HL-60/S4 (cell line): ENCODE data around the gene RNF223.
"Not testable (repeated sequence)": the region's sequence is repeated elsewhere in the genome, so short reads cannot be mapped to it uniquely, and the experiment has no call there.

Source experiments
- in situ Hi-C: fragments of 300-500 bp; cut with MboI; formaldehyde crosslinking; loops from 2 replicates; pipeline ENCODE4 v1.14.3; 2022; ENCODE audit warnings: low sequenced_read_pairs

Gene RNF223

DNA sequence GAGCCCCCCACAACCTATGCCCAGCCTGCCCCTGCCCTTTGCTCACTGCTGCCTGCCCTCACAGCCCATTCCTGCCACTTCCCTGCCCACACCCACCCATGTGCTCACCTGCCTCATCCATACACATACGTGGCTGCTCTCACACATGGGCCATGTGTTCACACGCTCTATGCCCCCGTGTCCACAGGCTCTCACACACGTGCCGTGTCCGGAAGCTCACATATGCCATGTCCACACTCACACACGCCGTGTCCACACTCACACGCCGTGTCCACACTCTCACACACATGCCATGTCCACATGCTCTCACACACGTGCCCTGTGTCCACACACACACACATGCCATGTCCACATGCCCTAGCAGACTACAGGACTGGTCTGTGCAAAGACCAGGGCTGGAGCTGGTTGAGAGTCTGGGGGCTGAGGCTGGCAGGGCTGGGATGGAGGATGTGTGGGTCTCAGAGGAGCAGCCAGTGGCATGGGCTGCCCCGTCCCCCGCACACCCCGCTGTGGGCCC, 583 bp upstream of the RNF223 start:
- in situ Hi-C loops: no loop called here

DNA sequence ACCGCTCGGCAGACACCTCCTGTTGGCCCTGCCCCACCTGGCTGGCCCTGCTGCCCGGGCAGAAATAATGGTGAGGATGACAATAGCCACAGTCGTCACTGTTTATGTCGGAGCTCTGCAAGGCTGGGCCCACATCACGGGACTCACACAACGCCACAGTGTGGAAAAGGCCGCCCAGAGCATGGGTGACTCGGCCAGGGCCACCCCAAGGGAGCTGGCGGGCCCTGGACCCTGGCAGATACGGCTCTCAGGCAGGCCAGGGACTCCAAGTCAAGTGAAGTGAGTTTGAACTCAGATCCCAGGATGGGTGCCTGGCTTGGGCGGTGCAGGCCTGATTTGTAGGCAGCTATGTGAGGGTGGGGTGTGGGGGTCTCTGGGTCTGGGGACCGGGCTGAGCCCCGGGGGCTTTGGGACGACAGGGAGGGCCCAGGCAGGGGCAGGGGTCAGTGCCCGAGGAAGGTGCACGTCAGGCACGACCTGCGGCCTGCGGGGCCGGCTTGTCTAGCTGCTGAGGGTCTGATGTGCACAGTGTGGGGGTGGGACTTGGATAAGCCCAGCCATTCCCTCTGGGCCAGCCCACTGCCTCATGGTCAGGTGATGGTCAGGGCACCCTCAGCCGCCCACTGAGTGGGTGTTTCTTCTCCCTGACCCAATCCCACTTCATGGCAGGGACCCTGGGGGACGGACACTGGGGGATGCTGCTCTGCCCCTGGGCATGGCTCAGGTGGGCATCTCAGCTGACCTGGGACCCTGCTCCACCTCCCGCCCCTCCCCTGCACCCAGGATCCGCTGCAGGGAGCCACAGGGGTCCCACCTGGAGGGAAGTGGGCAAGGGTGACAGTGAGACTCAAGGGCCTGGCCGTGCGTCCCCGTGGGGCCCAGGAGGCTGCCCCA, 1.0 kb downstream of the RNF223 start:
- in situ Hi-C loops: no loop called here

GRCh38 chr1:1072299-1072848, 1.7 kb downstream of the RNF223 start:
- in situ Hi-C loops: no loop called here

DNA sequence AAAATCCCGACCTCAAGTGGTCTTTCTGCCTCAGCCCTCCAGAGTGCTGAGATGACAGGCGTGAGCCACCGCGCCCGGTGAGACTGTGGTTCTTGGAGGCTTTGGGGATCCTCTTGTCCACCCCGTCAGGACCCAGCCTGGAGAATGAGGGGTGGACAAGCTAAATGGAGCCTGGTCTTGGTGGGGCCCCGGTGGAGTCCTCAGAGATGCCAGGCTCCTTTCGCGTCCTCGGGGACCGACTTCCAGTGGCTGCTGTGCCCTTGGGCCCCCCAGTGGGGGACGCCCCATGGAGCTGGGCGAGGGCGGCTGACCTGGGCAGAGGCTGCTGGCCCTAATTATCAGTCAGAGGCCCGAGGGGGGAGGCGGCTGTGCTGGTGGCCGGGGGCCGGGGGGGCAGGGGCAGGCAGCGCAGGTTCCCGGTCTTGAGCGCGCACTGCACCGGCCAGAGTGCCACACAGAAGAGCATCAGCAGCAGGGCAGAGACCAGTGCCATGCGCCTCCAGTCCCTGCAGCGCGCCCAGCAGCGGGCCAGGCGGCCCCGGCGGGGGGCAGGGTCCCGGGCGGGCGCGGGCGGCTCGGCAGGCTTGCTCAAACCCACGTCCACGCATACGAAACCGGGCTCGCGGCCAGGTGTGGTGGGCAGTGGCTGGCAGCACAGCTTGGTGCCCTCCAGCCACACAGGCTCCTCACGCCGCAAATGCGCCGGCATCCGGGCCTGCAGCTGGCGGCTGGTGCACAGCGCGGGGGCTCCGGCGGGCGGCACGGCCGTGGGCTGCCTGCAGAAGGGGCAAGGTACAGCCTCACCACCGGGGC, 2.4 kb downstream of the RNF223 start:
- in situ Hi-C loops: no loop called here

DNA sequence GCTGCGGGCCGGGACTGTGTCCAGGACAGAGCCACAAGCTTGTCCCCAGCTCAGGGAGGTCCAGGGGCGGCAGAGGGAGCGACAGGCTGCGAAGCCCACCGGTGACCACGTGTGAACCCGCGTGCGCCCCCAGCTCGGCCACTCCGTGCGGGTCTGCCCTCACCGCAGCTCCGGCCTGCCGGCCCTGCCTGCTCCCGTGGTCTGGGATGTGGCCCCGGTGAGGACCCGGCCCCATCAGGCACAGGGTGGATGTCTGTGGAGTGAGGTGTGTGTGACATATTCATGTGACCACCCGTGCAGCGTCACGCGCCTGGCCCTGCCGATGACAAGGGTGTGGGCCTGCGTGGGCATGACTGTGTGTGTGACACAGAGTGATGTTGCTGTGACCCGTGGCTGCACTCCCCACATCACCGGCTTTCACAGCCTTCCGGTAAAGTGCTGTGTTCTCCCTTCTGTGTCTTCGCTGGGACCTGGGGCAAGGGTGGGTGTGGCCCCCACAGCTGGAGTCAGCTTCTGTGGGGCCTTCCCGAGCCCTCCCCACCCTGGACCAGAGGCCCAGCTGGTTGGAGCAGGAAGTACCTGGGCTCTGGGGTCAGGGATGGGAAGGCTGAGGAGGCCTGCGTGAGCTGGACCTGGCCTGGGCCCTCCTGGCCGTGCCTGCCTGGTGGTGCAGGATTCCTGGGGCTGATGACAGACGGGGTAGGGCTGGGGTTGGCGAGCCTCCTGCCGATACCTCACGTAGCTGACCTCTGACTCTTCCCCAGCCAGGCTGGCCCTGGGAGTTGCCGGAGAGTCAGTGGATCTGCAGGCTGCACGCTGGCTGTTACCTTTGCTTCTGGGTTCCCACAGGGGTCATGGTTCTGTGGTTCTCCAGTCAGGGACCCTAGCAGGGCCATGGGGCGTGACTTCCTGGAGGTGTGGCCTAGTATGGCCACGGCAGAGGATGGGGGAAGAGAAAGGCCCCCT, 4.1 kb downstream of the RNF223 start:
- in situ Hi-C loops: no loop called here

GRCh38 chr1:1069056-1069710, 4.9 kb downstream of the RNF223 start:
- in situ Hi-C loops: no loop called here

- in situ Hi-C loops: no loop called here
Observed at GRCh38 chr1:1068517-1069055, 5.5 kb downstream of the RNF223 start.

DNA sequence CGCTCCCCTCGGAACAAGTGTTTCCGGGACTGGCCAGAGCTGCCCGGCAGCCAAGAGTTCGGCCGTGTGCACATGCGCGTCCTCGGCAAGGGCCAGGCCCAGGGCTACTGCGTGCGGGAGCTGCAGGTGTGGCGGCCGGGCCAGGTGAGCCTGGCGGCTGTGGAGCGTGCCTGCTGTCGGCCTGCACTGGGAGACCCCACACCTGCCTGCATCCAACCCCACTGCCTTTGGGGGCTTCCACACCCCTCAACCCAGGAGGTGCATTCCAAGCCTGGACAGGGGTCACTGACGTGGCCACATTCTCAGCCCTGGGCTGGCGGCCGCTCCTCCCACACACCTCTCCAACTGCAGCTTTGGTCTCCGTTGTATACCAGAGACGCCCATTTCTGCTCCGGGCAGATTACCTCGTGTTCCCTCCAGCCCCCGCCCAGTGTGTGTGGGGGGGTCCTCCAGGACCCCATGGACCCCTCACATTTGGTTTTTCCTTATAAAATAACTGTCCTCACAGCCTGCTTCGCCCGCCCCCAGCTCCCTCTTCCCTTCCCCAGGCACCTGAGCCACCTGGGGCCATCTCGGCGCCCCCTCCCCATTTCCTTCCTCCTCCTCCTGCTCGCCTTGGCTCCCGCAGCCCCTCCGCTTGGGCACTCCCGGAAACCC, 6.1 kb downstream of the RNF223 start:
- in situ Hi-C loops: no loop called here

DNA sequence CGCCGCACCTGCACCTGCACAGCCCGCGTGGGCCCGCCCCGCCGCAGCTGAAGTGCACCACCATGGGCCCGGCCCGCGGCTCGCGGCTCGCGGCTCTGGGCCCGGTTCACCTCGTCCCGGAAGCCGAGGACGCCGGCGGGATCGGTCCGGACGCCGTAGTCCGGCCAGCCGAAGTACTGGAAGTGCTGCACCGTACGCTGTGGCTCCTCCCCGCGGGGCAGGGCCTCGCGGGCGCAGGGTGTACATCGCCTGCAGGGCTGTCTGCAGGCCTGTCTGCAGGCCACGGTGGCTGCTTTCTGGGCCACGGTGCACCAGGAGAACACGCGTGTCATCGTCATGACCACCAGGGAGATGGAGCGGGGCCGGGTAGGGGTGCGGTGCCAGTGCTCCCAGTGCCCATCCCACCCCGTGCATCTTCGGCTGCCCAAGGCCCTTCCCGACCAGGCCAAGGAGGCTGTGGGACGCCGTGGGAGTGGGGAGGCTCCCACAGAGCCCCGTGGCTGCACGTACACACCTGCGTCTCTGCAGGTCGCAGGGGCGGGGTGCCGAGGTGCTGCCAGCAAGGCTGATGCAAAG, 6.7 kb downstream of the RNF223 start:
- in situ Hi-C loops: no loop called here

- in situ Hi-C loops: no loop called here
Observed at GRCh38 chr1:1066403-1067283, 7.5 kb downstream of the RNF223 start.

GRCh38 chr1:1065940-1066304, 8.2 kb downstream of the RNF223 start:
- in situ Hi-C loops: not testable (repeated sequence)

- in situ Hi-C loops: no loop called here
Observed at GRCh38 chr1:1065265-1065939, 8.7 kb downstream of the RNF223 start.

GRCh38 chr1:1063945-1064831, 9.9 kb downstream of the RNF223 start:
- in situ Hi-C loops: no loop called here

- in situ Hi-C loops: no loop called here
Observed at GRCh38 chr1:1063261-1063944, 10.7 kb downstream of the RNF223 start.

DNA sequence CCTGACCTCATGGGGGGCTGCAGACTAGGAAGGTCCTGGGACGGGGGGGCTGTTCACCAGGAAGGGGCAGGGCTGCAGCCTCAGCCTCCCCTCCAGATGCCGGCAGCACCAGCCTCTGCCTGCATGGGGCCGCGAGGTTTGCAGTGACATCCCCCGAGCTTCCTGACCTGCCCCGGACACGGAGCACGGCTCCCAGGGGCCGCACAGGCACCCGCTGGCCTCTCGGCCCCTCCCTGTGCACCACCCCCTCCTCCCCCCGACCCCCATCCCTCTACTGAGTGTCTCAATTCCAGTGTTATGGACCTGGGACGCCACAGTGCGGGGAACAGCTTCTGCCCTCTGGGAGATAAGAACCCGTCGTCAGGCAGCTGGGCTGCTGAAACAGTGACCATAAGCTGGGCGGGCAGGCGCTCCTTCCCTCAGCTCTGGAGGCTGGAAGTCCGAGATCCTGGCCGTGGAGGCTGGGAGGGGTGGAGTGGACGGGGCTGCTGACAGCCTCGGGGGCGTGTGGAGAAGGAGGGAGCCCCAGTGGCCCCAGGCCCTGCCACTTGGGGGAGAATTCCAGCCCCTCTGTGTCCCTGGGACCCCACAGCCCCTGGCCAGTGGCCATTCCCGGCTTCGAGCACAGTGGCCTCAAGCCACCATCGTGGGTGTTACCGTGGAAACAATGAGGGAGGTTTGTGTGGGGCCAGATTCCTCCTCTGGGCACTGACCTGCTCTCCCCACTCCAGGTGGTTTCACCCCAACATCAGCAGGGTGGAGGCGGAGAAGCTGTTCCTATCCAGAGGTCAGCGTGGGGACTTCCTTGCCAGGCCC, 11.6 kb downstream of the RNF223 start:
- in situ Hi-C loops: no loop called here
